ENCODE data around the gene MTA3. TPM values are rescaled to one million over a fixed set of nuclear protein-coding genes. Genes with fewer than 3 reads are reported as not detected.

Gene MTA3
- total and polyA plus RNA-seq, 9 donors, result 31.9 to 87.5 (median 61.0) TPM

GRCh38 chr2:42742740-42743658 is 174.6 kb downstream of the MTA3 start:
- H3K27ac ChIP-seq, result no peak overlapping the region
- 69 to 77% (median 73%) methylated on average over 2 of the region's 2 CpGs for WGBS, 3 donors
- intact Hi-C loops (cut with DNase I), result no loop called here

GRCh38 chr2:42743659-42743990 is 175.2 kb downstream of the MTA3 start:
- Histone ChIP-seq H3K4me1 (ENCODE audit: insufficient read depth) (no peaks in the 10 kb centered on the region), H3K4me3 (no peak overlapping the region), H3K27me3 (no peaks in the 10 kb centered on the region), H3K27ac (no peak overlapping the region), H3K9me3 (no peaks in the 10 kb centered on the region), H3K36me3 (no peaks in the 10 kb centered on the region)
- WGBS, 3 donors, result 93 to 96% (median 94%) methylated on average over 1 of the region's 1 CpG
- TF ChIP-seq CTCF (IDR thresholded peaks at IDR 0.05) (no peak), EP300 (IDR thresholded peaks at IDR 0.05) (no peak), POLR2A (IDR thresholded peaks at IDR 0.05) (no peak)
- no peak for DNase-seq
- intact Hi-C loops (cut with DNase I), result no loop called here

More at GRCh38 chr2:42742740-42743658, 174.6 kb downstream of the MTA3 start:
- H3K4me1 ChIP-seq (ENCODE audit: insufficient read depth), result no peaks in the 10 kb centered on the region
- no peaks in the 10 kb centered on the region for H3K27me3 ChIP-seq
- no peak overlapping the region for H3K4me3 ChIP-seq
- no peak for TF ChIP-seq EP300 (IDR thresholded peaks at IDR 0.05)
- no peaks in the 10 kb centered on the region for H3K9me3 ChIP-seq
- no peak for DNase-seq
- H3K36me3 ChIP-seq, result no peaks in the 10 kb centered on the region

- H3K9me3 ChIP-seq, result no peaks in the 10 kb centered on the region
- WGBS, 3 donors, result 95 to 97% (median 96%) methylated on average over 3 of the region's 3 CpGs
- no peaks in the 10 kb centered on the region for H3K27me3 ChIP-seq
- intact Hi-C loops (cut with DNase I), result no loop called here
- no peak for TF ChIP-seq EP300 (IDR thresholded peaks at IDR 0.05)
- no peak for TF ChIP-seq CTCF (IDR thresholded peaks at IDR 0.05)
- TF ChIP-seq POLR2A (IDR thresholded peaks at IDR 0.05), result no peak
- H3K27ac ChIP-seq, result no peak overlapping the region
- no peaks in the 10 kb centered on the region for H3K36me3 ChIP-seq
- H3K4me3 ChIP-seq, result no peak overlapping the region
- H3K4me1 ChIP-seq (ENCODE audit: insufficient read depth), result no peaks in the 10 kb centered on the region
- DNase-seq, result no peak
Measured at GRCh38 chr2:42744545-42745082, 176.2 kb downstream of the MTA3 start.

GRCh38 chr2:42747422-42747821 is 179.0 kb downstream of the MTA3 start:
- no peak for DNase-seq
- TF ChIP-seq POLR2A (IDR thresholded peaks at IDR 0.05), result no peak
- TF ChIP-seq CTCF (IDR thresholded peaks at IDR 0.05), result no peak
- no peak for TF ChIP-seq EP300 (IDR thresholded peaks at IDR 0.05)
- H3K36me3 ChIP-seq, result no peaks in the 10 kb centered on the region
- WGBS, 3 donors, result 96 to 97% (median 97%) methylated on average over 3 of the region's 3 CpGs
- no peaks in the 10 kb centered on the region for H3K27me3 ChIP-seq
- H3K4me3 ChIP-seq, result no peak overlapping the region
- intact Hi-C loops (cut with DNase I), result no loop called here
- H3K4me1 ChIP-seq (ENCODE audit: insufficient read depth), result no peaks in the 10 kb centered on the region
- no peaks in the 10 kb centered on the region for H3K9me3 ChIP-seq
- no peak overlapping the region for H3K27ac ChIP-seq

GRCh38 chr2:42748840-42749239 is 180.4 kb downstream of the MTA3 start:
- Histone ChIP-seq H3K4me3 (no peak overlapping the region), H3K4me1 (ENCODE audit: insufficient read depth) (peaks cover 8% of the 10 kb centered on the region), H3K27ac (no peak overlapping the region), H3K36me3 (no peaks in the 10 kb centered on the region), H3K9me3 (no peaks in the 10 kb centered on the region), H3K27me3 (no peaks in the 10 kb centered on the region)
- intact Hi-C loops (cut with DNase I), result no loop called here
- TF ChIP-seq EP300 (IDR thresholded peaks at IDR 0.05) (no peak), POLR2A (IDR thresholded peaks at IDR 0.05) (no peak), CTCF (IDR thresholded peaks at IDR 0.05) (no peak)
- no peak for DNase-seq
- 93 to 98% (median 97%) methylated on average over 4 of the region's 4 CpGs for WGBS, 3 donors
